HuH-7.5 (cell line): ENCODE results near the gene MGARP.
"Not testable (repeated sequence)": the region's sequence is repeated elsewhere in the genome, so short reads cannot be mapped to it uniquely, and the experiment has no call there.

Source experiments
- DNase-seq: peaks from one replicate; pipeline ENCODE4 v3.0.0; 2011; ENCODE audit warnings: low spot score

MGARP gene

GRCh38 chr4:139279760-139280620 is at the start of gene MGARP:
MGARP (minus strand) TSS chr4:139280225; CDS start chr4:139280158, 67 bp downstream.
- no peak for DNase-seq

GRCh38 chr4:139329665-139330200 is 49.7 kb upstream of the MGARP start:
- no peak for DNase-seq

- no peak for DNase-seq
Observed at GRCh38 chr4:139324620-139325019, 44.6 kb upstream of the MGARP start.

- not testable (repeated sequence) for DNase-seq
Observed at GRCh38 chr4:139322541-139322940, 42.5 kb upstream of the MGARP start.

GRCh38 chr4:139322070-139322469 is 42.0 kb upstream of the MGARP start:
- not testable (repeated sequence) for DNase-seq

- DNase-seq = no peak
Observed at GRCh38 chr4:139319571-139319970, 39.5 kb upstream of the MGARP start.

GRCh38 chr4:139317635-139318034 is 37.6 kb upstream of the MGARP start:
- DNase-seq = no peak

GRCh38 chr4:139316733-139317132 is 36.7 kb upstream of the MGARP start:
- no peak for DNase-seq

GRCh38 chr4:139315221-139315675 is 35.2 kb upstream of the MGARP start:
- DNase-seq = no peak

GRCh38 chr4:139314047-139314800 is 34.2 kb upstream of the MGARP start:
- DNase-seq = no peak

GRCh38 chr4:139313414-139313813 is 33.4 kb upstream of the MGARP start:
- DNase-seq = not testable (repeated sequence)

- no peak for DNase-seq
Observed at GRCh38 chr4:139312552-139313332, 32.7 kb upstream of the MGARP start.

- DNase-seq = no peak
Observed at GRCh38 chr4:139311909-139312308, 31.9 kb upstream of the MGARP start.

GRCh38 chr4:139304920-139305319 is 24.9 kb upstream of the MGARP start:
- no peak for DNase-seq

GRCh38 chr4:139301821-139302611 is 22.0 kb upstream of the MGARP start, which contains the start of gene NDUFC1:
NDUFC1 (minus strand) TSS chr4:139302477; CDS start chr4:139295798, 6,679 bp downstream.
- DNase-seq = peak; percentile 48

GRCh38 chr4:139301113-139301820 is 21.2 kb upstream of the MGARP start, which contains the start of gene NAA15:
NAA15 (plus strand) TSS chr4:139301505; CDS start chr4:139301778, 273 bp downstream.
- DNase-seq = peak; percentile 77

GRCh38 chr4:139300431-139301112 is 20.5 kb upstream of the MGARP start:
- no peak for DNase-seq

GRCh38 chr4:139299536-139299935 is 19.5 kb upstream of the MGARP start:
- no peak for DNase-seq

- DNase-seq = no peak
Observed at GRCh38 chr4:139297001-139297410, 17.0 kb upstream of the MGARP start.

- DNase-seq = no peak
Observed at GRCh38 chr4:139295942-139296299, 15.9 kb upstream of the MGARP start.
